CD14-positive monocyte (primary cell): ENCODE measurements around the gene OXNAD1. TPM values are rescaled to one million over a fixed set of nuclear protein-coding genes. Genes with fewer than 3 reads are reported as not detected.

Experiments used
- DNase-seq, 3 donors: peaks; one replicate each; pipeline ENCODE4 v3.0.0-alpha.2; 2011 to 2022
- H2AFZ ChIP-seq: 2 replicates; pipeline ENCODE4 v1.6.0; 2012; ENCODE audit warnings: mild to moderate bottlenecking, low read depth, low read length, inconsistent platforms; ENCODE audit not compliant: insufficient read depth, poor library complexity, severe bottlenecking
- H3K27ac ChIP-seq, 2 donors: 1 replicate in 1 of 2; 2 replicates in 1 of 2; pipeline ENCODE4 v1.5.1; 2012 to 2013; ENCODE audit warnings: low read length in 2 of 2, control low read depth in 1 of 2, inconsistent platforms in 1 of 2, low read depth in 1 of 2, mild to moderate bottlenecking in 1 of 2
- H3K27me3 ChIP-seq, 2 donors: one replicate each; pipeline versions ENCODE4 v1.6.0 to v1.6.1; 2011 to 2013; ENCODE audit warnings: low read length in 2 of 2; ENCODE audit not compliant: control insufficient read depth in 2 of 2, insufficient read depth in 2 of 2
- H3K36me3 ChIP-seq, 2 donors: replicated peaks in 1 of 2; 1 replicate in 1 of 2; 2 replicates in 1 of 2; pipeline versions ENCODE4 v1.5.1 to v1.6.1; 2012 to 2013; ENCODE audit warnings: low read length in 2 of 2, control low read depth in 1 of 2, inconsistent platforms in 1 of 2, mild to moderate bottlenecking in 1 of 2; ENCODE audit not compliant: insufficient read depth in 2 of 2, control insufficient read depth in 1 of 2
- H3K4me1 ChIP-seq, 2 donors: 1 replicate in 1 of 2; 2 replicates in 1 of 2; pipeline versions ENCODE4 v1.5.1 to v1.6.1; 2012 to 2013; ENCODE audit warnings: low read length in 2 of 2, control low read depth in 1 of 2, inconsistent platforms in 1 of 2, mild to moderate bottlenecking in 1 of 2, moderate library complexity in 1 of 2; ENCODE audit not compliant: insufficient read depth in 2 of 2, control insufficient read depth in 1 of 2
- H3K4me2 ChIP-seq: replicated peaks from 2 replicates; pipeline ENCODE3; 2012; ENCODE audit warnings: low read length, moderate library complexity, mild to moderate bottlenecking; ENCODE audit not compliant: poor library complexity, severe bottlenecking; ENCODE audit errors: extremely low read depth
- H3K4me3 ChIP-seq, 3 experiments: fragments of 200-600 bp in 1 of 3; sonication (generic) in 1 of 3; replicated peaks in 1 of 3; 1 replicate in 2 of 3; 2 replicates in 1 of 3; pipeline ENCODE4 v1.5.1; 2011 to 2013; ENCODE audit warnings: low read length in 3 of 3, mild to moderate bottlenecking in 3 of 3, control low read depth in 2 of 3, low read depth in 2 of 3, inconsistent platforms in 1 of 3, moderate library complexity in 1 of 3
- H3K79me2 ChIP-seq: 2 replicates; pipeline ENCODE4 v1.6.0; 2012; ENCODE audit warnings: mild to moderate bottlenecking, control low read depth, inconsistent platforms, low read length, moderate library complexity; ENCODE audit not compliant: insufficient read depth
- H3K9ac ChIP-seq: 2 replicates; pipeline ENCODE4 v1.6.0; 2017; ENCODE audit warnings: low read length, mild to moderate bottlenecking; ENCODE audit not compliant: insufficient read depth, poor library complexity, severe bottlenecking
- H3K9me3 ChIP-seq, 2 donors: replicated peaks in 1 of 2; 1 replicate in 1 of 2; 2 replicates in 1 of 2; pipeline versions ENCODE4 v1.5.1 to v1.6.1; 2012 to 2013; ENCODE audit warnings: low read length in 2 of 2, control low read depth in 1 of 2; ENCODE audit not compliant: control insufficient read depth in 1 of 2, insufficient read depth in 1 of 2
- H4K20me1 ChIP-seq: 2 replicates; pipeline ENCODE4 v1.6.0; 2012; ENCODE audit warnings: mild to moderate bottlenecking, low read length, control low read depth, moderate library complexity; ENCODE audit not compliant: insufficient read depth
- H3K27ac Mint-ChIP-seq, 7 donors: one replicate each; pipeline ENCODE4 v1.8.0; 2020; ENCODE audit warnings: mild to moderate bottlenecking in 7 of 7, mixed read lengths in 7 of 7, moderate library complexity in 6 of 7, inconsistent platforms in 2 of 7
- H3K27me3 Mint-ChIP-seq, 3 donors: one replicate each; pipeline ENCODE4 v1.8.0; 2021 to 2022; ENCODE audit warnings: low read depth in 3 of 3, mild to moderate bottlenecking in 3 of 3, mixed read lengths in 3 of 3, moderate library complexity in 3 of 3, inconsistent platforms in 1 of 3
- H3K36me3 Mint-ChIP-seq, 2 donors: one replicate each; pipeline ENCODE4 v1.8.0; 2020; ENCODE audit warnings: mixed read lengths in 2 of 2, inconsistent platforms in 1 of 2, mild to moderate bottlenecking in 1 of 2
- H3K4me1 Mint-ChIP-seq: one replicate; pipeline ENCODE4 v1.8.0; 2020; ENCODE audit warnings: mild to moderate bottlenecking, mixed read lengths
- H3K4me3 Mint-ChIP-seq, 2 donors: one replicate each; pipeline ENCODE4 v1.8.0; 2020; ENCODE audit warnings: mild to moderate bottlenecking in 2 of 2, mixed read lengths in 2 of 2, moderate library complexity in 1 of 2
- H3K9me3 Mint-ChIP-seq, 7 donors: one replicate each; pipeline ENCODE4 v1.8.0; 2020 to 2022; ENCODE audit warnings: mixed read lengths in 7 of 7, mild to moderate bottlenecking in 6 of 7, moderate library complexity in 6 of 7, inconsistent platforms in 2 of 7
- WGBS: methylation state at CpG from one replicate; pipeline ENCODE4 v1.1.5; 2013; ENCODE audit warnings: missing lambda C conversion rate; ENCODE audit not compliant: insufficient coverage; 5-methylcytosine and 5-hydroxymethylcytosine counted together
- intact Hi-C, 2 donors: fragments of 100-400 bp; cut with micrococcal nuclease; formaldehyde crosslinking; loops; one replicate each; pipeline versions ENCODE4 v1.15.0 to v1.15.1; 2023
- polyA plus RNA-seq, 3 donors: library from polyadenylated mRNA; depleted of rRNA in 1 of 3; unstranded in 2 of 3; stranded (reverse) in 1 of 3; fragments of 300-500 nt in 2 of 3; fragments of >200 nt in 1 of 3; fragmentation: Illumina TruSeq in 2 of 3; gene quantifications; 1 replicate in 2 of 3; 2 replicates in 1 of 3; pipeline ENCODE4 v1.2.3, GENCODE V29; 2012 to 2021
- TF ChIP-seq, protein P1 (sequence below): fragments of 200-600 bp; IDR thresholded peaks from one replicate; pipeline ENCODE4 v1.8.0; 2022; ENCODE audit warnings: antibody characterized with exemption, mild to moderate bottlenecking

Gene OXNAD1
- polyA plus RNA-seq, 3 donors: 3.7 to 5.1 (median 4.4) TPM

DNA sequence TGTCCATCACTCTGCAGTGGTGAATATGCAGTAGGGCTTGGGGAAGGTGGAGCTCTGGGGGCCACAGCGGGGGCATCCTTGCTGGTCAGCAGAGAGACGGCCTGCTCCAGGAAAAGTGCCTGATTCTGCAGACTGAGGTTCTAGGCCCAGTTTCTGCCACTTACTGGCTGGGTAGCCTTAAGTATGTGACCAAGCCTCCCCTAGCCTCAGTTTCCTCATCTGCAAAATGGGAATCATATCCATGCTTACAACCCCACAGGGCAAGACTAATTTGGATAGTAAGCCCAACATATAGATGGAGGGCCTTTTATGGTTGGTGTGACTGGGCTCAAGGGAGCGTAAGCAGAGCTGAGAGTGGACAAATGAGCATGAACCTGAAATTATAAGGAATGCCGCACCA is 60.8 kb downstream of the OXNAD1 start:
- Mint-ChIP-seq H3K27ac (peak overlapping the region in 1 of 7 donors; percentile 55), H3K4me1 (no peaks in the 10 kb centered on the region), H3K4me3 (no peak overlapping the region), H3K9me3 (peaks cover 0 to 10% (median 2%) of the 10 kb centered on the region in 7 donors), H3K36me3 (peaks cover 60 to 75% of the 10 kb centered on the region in 2 donors), H3K27me3 (peaks cover 0 to 4% (median 3%) of the 10 kb centered on the region in 3 donors)
- TF ChIP-seq, protein P1, sequence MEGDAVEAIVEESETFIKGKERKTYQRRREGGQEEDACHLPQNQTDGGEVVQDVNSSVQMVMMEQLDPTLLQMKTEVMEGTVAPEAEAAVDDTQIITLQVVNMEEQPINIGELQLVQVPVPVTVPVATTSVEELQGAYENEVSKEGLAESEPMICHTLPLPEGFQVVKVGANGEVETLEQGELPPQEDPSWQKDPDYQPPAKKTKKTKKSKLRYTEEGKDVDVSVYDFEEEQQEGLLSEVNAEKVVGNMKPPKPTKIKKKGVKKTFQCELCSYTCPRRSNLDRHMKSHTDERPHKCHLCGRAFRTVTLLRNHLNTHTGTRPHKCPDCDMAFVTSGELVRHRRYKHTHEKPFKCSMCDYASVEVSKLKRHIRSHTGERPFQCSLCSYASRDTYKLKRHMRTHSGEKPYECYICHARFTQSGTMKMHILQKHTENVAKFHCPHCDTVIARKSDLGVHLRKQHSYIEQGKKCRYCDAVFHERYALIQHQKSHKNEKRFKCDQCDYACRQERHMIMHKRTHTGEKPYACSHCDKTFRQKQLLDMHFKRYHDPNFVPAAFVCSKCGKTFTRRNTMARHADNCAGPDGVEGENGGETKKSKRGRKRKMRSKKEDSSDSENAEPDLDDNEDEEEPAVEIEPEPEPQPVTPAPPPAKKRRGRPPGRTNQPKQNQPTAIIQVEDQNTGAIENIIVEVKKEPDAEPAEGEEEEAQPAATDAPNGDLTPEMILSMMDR: no peak
- Histone ChIP-seq H3K4me3 (no peak overlapping the region), H3K27ac (no peak overlapping the region), H3K79me2 (no peaks in the 10 kb centered on the region), H3K9ac (no peak overlapping the region), H3K9me3 (peaks cover 0 to 3% of the 10 kb centered on the region in 2 donors), H3K27me3 (no peaks in the 10 kb centered on the region), H3K4me2 (no peak overlapping the region), H2AFZ (no peak overlapping the region), H3K36me3 (peaks cover 58 to 90% of the 10 kb centered on the region in 2 donors), H4K20me1 (no peaks in the 10 kb centered on the region), H3K4me1 (no peaks in the 10 kb centered on the region)
- 100% methylated on average over 2 of the region's 4 CpGs for WGBS
- no peak for DNase-seq
- intact Hi-C loops: no loop called here

DNA sequence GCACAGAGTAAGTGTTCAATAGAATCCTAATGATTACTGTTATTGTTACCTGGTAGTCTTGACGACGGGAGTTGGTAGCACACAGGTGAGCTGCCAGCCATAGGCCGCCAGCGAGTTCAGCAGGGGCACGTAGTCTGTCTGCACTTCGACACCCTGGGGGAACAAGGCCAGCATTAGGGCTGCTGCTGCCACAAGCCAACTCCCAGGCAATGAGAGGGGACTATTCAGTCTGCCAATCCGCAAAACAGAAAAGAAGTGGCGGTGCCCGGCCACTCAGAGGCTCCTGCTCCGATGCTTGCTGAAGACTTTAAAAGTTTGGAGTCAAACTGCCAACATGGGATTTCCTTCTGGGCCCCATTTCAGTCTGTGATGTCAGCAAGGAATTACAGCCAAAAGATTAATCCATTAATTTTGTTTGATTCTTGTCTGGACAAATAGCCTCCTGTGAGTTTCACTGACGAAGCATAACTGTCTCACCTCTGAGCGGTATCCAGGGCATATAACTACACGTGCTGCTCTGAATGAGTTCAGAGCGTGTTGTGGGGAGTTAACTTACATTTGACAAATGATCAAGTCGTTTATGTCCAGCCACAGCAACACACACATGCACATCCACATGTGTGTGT is 61.8 kb downstream of the OXNAD1 start:
- no peak overlapping the region for H3K27ac Mint-ChIP-seq
- peaks cover 49 to 91% of the 10 kb centered on the region in 2 donors for H3K36me3 ChIP-seq
- TF ChIP-seq, protein P1: no peak
- no peaks in the 10 kb centered on the region for H3K27me3 ChIP-seq
- no peak overlapping the region for H3K4me3 ChIP-seq
- no peak overlapping the region for H3K9ac ChIP-seq
- H3K4me2 ChIP-seq: no peak overlapping the region
- peaks cover 5 to 18% (median 8%) of the 10 kb centered on the region in 7 donors for H3K9me3 Mint-ChIP-seq
- no peaks in the 10 kb centered on the region for H3K4me1 ChIP-seq
- no peaks in the 10 kb centered on the region for H3K4me1 Mint-ChIP-seq
- no peak for DNase-seq
- intact Hi-C loops: no loop called here
- H3K79me2 ChIP-seq: no peaks in the 10 kb centered on the region
- H3K36me3 Mint-ChIP-seq: peaks cover 57 to 75% of the 10 kb centered on the region in 2 donors
- no peaks in the 10 kb centered on the region for H4K20me1 ChIP-seq
- no peak overlapping the region for H3K4me3 Mint-ChIP-seq
- H3K27me3 Mint-ChIP-seq: peaks cover 0 to 4% (median 3%) of the 10 kb centered on the region in 3 donors
- H3K27ac ChIP-seq: no peak overlapping the region
- H2AFZ ChIP-seq: no peak overlapping the region
- H3K9me3 ChIP-seq: peaks cover 0 to 12% of the 10 kb centered on the region in 2 donors
- 98% methylated on average over 10 of the region's 15 CpGs for WGBS
